NCI-H187 treated with DMSO at 0.1 percent for 48 hours (cell line): ENCODE data around the gene CAPN10.

Source experiments
- DNase-seq: peaks from one replicate; lab custom pipeline; 2025; lab: John Stamatoyannopoulos, UW

Gene CAPN10

DNA sequence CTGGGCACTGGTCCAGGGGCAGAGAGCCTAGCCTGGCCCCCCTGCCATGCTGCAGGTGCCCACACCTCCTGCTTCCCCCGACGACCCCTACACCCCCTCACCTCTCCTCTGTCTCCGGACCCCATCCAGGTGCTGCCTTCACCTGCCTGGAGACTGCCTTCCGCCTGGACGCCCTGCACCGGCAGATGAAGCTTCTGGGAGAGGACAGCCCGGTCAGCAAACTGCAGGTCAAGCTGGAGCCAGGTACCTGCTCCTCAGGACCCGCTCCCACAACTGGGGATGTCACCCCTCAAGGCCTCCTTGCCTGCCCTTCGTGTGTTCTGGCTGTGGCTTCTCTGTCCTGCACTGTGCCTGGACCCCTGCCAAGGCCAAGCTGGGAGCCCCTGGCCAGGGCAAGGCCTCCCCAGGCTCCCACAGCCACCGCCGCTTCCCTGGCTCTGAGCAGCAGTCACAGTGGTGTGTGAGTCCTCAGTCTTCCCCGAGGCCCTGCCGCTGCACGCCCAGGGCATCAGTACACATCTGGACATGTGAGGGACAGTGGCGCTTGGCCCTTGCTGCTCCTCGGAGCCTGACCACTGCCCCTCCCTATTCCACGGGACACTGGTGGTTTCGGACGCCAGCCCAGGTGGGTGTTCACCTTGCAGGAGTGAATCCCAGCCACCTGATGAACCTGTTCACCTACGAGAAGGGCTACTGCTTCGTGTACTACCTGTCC lies 12.0 kb upstream of the CAPN10 start:
- no peak for DNase-seq

DNA sequence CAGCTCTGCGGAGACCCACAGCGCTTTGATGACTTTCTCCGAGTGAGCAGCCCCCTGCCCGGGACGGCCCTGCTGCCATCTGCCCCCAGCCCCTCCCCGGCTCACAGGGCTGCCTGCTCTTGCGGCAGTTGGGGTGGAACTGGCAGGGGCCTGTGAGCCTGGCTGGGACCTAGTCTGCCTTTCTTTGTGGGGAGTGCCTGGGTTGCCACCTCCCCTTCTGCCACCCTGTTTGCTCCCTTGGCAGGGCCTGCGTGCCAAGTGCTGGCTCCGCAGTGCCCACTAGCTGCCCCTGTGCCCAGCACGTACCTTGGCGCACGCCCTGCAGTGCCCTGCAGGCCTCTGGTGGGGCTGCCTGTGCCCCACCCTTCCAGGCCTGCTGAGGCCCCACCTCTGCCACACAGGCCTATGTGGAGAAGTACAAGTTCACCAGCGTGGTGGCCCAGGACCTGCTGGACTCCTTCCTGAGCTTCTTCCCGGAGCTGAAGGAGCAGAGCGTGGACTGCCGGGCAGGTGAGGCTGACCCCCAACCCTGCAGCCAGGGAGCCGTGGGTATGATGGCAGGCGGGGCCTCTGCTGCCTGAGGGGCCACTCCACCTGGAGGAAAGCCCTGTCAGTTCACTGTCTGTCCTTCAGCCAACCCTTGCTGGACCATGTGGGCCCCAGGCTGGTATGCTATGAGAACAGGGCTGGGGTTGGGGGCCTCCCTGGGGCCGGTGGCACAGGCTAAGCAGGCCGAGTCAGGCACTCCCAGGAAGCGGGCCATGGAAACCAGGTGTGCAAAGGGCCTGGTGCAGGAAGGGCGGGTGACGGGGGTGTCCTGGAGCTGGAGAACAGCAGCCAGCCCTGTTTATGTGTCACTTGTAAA lies 11.2 kb upstream of the CAPN10 start:
- DNase-seq, result no peak

DNA sequence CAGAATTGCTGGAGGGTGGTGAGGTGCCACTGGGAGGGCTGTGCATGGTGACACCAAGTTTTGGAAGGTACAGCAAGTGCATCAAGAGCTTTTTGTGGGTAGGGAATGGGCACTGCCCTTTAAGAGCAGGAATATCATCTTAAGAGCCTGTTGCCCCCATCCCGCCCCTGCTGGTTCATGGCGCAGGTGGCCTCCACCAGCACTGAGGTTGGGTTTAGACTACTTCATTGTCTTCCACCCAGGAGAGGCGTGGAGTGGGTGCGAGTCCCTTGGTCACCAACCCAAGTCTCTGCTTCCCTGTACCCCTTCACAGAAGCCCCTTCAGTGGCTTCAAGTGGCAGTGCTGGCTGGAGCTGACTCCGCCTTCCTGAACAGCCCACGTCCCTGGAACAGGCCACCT lies 10.5 kb upstream of the CAPN10 start:
- DNase-seq, result no peak

DNA sequence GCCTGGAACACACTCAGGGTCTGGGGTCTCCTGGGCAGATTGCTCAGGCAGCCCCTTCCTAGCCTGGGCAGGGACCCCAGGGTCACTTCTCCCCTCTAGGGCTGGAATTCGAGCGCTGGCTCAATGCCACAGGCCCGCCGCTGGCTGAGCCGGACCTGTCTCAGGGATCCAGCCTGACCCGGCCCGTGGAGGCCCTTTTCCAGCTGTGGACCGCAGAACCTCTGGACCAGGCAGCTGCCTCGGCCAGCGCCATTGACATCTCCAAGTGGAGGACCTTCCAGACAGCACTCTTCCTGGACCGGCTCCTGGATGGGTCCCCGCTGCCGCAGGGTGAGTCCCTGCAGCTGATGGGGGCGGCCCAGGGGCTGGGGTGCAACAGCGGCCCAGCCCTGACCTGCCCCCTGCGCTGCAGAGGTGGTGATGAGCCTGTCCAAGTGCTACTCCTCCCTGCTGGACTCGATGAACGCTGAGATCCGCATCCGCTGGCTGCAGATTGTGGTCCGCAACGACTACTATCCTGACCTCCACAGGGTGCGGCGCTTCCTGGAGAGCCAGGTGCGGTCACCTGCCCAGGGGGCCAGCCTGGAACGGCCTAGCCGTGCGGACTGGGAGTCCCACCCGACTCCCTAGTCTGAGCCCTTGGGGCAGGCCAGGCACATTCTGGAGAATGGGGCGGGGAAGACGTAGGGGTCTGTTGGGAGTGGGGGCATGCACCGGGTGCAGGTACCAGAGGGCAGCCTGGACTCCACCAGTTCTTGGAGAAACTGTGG lies 9.9 kb upstream of the CAPN10 start:
- DNase-seq, result no peak

DNA sequence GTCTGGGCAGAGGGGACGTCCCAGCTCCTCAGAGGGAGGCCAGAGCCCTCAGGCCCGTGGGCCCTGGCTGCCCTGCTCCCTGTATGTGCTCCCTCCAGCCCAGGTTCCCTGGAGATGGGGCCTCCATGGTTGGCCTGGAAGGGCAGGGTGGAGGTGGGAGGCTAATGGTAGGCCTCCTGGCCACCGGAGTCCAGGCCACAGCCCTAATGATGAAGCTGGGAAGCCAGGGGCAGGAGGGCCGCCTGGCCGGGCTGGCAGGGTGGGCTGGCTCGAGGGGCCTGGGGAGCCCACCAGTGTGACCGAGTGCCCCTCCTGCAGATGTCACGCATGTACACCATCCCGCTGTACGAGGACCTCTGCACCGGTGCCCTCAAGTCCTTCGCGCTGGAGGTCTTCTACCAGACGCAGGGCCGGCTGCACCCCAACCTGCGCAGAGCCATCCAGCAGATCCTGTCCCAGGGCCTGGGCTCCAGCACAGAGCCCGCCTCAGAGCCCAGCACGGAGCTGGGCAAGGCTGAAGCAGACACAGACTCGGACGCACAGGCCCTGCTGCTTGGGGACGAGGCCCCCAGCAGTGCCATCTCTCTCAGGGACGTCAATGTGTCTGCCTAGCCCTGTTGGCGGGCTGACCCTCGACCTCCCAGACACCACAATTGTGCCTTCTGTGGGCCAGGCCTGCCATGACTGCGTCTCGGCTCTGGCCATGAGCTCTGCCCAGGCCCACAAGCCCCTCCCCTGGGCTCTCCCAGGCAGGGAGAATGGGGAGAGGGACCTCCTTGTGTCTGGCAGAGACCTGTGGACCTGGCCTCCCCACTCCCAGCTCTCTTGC lies 9.0 kb upstream of the CAPN10 start:
- no peak for DNase-seq

DNA sequence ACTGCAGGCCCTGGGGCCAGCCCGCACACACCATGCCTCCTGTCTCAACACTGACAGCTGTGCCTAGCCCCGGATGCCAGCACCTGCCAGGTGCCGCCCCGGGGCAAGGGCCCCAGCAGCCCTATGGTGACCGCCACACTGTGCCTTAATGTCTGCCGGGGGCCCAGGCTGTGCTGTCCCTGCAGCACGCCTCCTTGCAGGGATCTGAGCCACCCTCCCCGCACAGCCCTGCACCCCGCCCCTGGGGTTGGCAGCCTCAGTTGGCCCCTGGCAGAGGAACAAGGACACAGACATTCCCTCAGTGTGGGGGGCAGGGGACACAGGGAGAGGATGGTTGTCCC lies 8.5 kb upstream of the CAPN10 start:
- DNase-seq, result no peak

DNA sequence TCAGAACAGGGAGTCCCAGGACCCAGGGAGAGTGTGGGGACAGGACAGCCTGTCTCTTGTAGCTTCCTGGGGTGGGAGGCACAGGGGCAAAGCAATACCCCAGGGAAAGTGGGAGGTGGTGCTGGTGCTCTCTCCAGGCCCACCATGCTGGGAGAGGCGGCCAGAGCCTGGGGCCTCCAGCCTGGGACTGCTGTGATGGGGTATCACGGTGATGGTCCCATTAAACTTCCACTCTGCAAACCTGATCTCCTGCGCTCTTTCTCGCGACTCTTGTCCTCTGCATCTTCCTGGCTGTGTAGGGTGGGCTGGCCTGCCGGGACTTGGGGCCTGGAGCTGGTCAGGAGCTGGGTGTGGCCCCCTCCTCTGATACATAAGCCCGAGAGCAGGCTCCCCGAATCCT lies 8.0 kb upstream of the CAPN10 start:
- DNase-seq, result no peak

DNA sequence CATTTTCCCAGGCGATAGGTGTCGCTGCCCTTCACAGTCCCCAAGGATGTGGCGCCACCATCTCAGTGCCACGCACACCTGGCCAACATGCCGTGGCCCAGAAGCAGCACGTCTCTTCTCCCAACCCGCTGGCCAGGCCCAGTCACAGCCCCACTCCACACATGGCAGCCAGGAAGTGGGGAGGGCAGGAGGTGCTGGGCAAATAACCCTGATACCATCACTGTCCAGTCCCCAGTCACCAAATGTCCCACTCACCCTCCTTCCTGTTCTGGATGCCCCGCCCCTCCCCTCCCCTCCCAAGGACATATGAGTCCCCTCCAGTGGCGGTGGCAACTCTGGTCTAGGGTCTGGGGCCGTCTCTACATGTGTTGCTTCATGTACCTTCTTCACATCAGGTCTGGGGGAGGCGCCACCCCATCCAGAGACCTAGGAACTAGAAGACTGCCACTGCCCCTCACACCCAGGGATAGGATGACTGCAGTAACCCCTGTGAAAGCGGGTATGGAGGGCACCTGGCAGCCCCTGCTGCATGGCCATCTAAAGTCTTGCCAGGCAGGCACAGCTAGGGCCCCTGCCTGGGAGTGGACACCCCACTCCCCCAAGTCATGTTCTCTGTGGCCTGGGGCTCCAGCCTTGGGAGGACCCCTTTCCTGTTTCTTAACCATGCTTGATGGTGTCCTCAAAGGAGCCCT lies 7.3 kb upstream of the CAPN10 start:
- no peak for DNase-seq

DNA sequence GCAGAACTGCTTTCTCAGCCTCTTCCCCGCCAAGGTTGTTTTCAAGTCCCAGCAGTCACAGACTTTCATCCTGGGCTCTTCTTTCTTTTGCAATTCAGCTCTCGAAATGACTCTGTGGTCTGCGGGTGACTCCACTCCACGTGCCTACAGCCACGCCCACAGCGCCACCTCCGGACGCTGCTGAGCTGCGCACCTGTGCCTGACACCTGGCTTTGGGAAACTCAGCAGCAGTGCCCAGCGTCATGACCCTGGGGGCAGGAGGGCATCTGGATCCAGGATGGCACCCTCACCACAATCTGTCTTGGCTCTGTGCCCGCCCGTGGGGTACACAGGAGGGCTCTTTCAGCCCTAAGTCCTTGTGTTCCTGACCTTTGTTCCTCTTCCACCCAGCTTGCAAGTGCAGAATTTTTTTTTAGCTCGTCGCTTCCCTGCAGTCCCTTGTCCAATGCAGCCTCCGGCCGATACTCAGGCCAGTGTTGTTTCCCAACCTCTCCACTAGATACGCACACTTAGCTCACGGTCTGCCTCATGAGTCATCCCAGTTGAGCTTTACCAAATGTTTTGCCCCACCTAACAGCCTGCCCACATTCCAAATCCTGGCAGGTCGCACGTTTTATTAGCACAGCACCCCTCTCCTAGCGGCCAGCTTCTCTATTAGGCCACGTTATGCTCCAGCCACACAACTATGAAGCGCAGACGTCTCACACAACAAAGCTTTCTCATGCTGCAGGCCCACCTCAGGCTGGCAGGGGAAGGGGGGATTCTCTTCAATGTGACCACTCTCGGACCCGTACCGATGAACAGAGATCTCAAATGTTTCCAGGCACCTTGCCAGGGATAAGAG lies 6.5 kb upstream of the CAPN10 start:
- DNase-seq, result no peak

DNA sequence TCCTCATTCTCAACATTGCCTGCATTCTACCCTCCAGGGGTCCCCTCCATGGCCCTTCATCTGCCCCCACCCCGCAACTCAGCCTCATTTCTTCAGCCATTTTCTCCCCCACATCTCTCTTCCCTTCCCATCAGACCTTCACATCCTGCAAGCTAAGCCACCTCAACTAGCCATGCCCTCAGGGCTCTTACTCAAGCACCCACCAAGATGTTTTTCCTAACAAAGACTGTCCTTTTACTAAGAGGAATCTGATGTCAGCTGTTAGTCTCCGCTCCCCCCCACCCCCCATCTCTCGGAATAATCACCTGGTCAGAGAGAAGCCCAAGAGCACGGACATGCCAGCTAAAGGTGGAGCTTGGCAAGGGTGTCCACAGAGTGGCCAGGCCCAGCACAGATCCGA lies 4.7 kb upstream of the CAPN10 start:
- DNase-seq, result no peak

DNA sequence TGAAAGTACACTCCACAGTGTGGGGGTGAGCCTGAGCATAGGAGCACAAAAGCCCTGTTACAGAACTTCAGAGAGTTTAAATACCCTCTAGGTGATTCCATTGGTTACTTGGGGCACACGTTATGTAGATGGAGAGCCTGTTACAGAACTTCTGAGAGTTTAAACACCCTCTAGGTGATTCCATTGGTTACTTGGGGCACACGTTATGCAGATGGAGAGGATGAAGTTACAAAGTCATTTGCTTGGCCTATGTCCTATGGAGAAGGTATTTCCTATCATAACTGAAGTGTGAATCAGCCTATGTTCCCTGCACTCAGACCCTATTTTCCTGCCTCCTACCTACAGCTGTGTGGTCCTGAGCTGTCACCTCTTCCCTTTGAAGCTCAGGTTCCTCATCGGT lies 3.8 kb upstream of the CAPN10 start:
- no peak for DNase-seq

DNA sequence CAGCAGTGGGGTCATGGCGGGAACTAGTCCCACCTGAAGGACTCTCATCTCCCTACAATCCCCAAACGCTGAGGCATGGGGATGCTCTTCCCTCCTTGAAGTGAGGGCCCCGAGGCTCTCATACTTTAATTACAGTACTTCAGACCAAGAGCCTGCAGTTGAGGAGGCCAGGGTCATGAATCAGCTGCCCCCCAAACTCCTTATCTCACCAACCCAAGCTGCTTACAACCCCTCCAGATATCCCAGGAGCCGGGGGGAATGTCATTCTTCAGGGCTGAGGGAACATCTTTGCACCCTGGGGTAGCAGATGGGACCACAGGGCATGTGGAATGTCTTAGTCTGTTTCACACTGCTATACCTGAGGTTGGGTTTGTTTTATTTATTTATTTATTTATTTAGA lies 2.8 kb upstream of the CAPN10 start:
- no peak for DNase-seq

DNA sequence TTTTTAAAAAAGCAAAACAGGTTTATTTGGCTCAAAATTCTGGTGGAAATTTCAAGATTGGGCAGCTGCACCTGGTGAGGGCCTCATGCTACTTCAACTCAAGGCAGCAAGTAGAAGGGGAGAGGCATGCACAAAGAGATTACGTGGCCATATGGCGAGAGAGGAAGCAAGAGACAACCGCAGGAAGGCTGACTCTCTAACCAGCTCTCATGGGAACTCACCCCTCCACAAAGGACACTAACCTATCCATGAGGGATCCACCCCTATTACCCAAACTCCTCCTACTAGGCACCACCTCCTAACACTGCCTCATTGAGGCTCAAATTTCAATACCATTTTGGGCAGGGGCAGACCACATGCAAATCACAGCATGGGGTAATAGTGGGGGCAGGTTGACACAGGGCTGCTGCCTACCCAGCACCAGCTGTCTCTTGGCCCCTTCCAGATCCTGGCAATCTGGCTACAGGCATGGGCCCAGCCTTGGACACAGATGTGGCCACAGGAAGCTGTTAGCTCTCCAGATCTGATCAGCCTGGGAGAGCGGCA lies 2.0 kb upstream of the CAPN10 start:
- DNase-seq, result no peak

DNA sequence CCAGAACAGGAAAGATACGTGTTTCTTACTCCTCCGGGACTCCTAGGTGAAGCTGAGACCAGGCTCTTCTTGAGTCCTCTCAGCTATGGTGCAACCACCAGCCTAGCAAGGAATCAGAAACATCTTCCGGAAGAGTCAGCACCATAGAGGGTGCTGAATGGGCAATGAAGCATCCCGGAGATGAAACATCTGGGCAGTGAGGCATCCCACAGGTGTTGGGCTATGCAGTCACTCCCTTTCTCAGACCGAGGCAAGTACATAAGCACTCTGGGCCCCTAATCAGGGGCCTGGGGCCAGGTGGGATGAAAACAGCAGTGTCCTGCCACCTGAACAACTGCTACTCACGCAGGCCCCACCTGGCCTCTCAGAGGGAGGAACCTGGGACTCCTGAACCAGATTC lies 1.4 kb upstream of the CAPN10 start:
- DNase-seq, result no peak

DNA sequence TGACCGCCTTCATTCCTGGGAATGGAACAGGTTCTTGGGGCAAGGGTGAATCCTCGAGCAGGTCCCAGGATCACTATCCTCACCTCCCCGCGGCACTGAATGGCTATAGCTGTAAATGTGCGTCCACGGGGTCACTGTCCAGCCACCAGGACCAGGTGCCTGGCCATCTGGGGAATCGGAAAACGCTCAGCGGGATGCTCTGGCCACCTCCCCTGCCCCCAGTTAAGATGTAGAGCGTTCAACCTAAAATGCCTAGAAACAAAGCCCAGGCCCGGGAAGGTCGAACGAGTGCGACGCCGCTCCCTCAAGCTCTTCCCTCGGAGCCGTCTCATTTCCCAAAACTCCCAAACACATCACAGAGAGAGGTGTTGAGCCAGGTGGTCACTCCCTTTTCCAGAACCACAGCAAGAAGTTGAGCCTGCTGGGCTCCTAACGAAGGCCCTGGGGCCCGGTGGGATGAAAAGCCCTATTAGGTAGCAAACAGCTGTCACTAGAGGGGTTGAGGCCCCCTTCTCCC lies 795 bp upstream of the CAPN10 start:
- DNase-seq, result no peak

DNA sequence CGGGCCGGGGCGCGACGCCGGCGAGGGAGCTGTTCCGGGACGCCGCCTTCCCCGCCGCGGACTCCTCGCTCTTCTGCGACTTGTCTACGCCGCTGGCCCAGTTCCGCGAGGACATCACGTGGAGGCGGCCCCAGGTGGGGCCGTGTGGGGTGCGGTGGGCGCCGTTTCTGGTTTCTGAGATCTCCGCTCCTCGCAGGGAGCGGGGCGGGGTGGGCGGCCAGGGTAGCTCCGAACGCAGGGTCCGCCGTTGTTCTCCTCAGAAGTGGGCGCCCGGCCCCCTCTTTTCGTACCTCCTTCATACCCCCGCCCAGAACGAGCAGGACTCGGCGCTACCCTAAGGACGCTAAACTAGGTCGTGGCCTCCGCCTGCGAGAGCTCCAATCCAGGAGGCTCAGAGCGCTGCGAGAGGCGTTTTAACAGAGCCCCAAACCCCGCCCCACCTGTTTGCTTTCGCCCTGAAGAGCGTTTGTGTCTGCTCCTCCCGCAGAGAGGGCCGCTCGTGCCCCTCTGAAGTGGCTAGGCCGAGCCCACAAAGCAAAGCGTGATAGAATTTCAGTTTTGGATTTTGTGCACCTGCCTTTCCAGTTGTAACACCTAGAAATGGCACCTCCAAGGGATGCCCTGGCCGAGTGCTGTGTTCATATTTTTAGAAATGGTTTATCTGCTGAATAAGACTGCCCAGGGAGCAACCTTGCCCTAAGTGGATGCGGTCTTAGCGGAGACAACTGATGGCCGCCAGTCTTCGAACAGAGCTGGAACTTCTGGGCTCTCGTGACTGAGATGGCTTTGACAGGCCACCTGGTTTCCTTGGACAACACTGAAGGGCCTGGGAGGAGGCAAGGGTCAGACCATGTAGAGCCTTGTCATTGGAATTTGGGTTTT lies 626 bp downstream of the CAPN10 start:
- DNase-seq, result no peak

DNA sequence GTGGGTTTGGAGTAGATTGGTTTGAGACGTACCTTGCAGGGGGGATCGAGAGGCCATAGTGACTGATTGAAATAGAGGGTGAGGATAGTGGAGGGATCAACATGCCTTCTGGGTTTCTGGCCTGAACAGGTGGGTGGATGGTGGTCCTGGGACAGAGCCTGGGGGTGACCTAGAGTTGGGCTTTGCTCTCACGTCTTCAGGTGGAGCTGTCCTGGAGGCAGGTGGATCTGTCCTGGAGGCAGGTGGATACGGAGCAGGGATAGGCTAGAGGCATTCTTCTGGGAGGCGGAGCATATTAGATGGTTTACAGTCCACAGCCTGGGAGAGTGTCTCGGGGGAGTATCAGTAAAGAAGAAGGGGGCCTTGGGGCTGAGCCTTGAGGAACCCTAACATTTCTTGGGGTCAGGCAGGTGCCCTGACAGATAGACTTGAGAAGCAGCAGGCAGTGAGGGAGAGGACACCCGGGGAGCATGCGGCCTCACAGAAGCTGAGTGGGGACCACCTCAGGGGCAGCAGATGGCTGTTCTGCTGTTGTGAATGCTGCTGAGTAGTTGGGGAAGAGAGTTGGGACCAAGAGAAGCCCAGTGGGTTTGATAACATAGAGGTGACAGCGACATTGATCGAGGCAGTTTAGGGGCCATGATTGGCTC lies 1.6 kb downstream of the CAPN10 start:
- DNase-seq, result no peak

DNA sequence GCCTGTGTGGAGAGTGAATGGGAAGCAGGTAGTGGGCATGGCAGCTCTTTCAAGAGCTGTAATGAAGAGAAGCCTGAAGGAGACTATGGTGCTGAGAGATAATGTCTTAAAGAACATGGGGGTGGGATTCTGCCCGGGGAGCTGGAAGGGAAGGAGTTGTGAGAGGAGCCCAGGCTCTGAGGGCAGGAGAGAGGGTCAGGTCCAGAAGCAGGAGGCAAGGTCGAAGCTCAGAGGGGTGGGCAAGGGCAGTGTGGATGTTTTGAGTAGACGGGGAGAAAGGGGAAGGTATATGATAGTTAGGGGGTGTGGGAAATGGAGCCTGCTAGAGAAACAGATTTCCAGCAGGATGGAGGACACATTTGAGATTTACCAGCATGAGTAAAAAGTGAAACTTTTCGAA lies 2.1 kb downstream of the CAPN10 start:
- DNase-seq, result no peak
